Panc1 (cell line): ENCODE results near the gene CHST9.

Source experiments
- CTCF ChIP-seq: fragments of 450-650 bp; IDR thresholded peaks from 2 replicates; pipeline ENCODE4 v1.5.1; 2017; ENCODE audit warnings: mild to moderate bottlenecking
- TCF7L2 ChIP-seq: IDR thresholded peaks from 2 replicates; pipeline ENCODE4 v1.6.1; 2011; ENCODE audit warnings: mild to moderate bottlenecking, low read depth, low read length, inconsistent platforms

- no peak for TF ChIP-seq CTCF
- no peak for TF ChIP-seq TCF7L2
Measured at GRCh38 chr18:27181726-27182125, 3.4 kb downstream of the CHST9 start.
